GM18499 (cell line): ENCODE results near the gene GPI.
"Not testable (repeated sequence)": the region's sequence is repeated elsewhere in the genome, so short reads cannot be mapped to it uniquely, and the experiment has no call there.

Source experiments
- ATAC-seq: cut with Tn5 transposase; IDR thresholded peaks from one replicate; pipeline ENCODE4 v1.9.1; 2021; ENCODE audit warnings: moderate number of reproducible peaks; ENCODE audit not compliant: insufficient read depth, unreplicated experiment

The GPI gene

DNA sequence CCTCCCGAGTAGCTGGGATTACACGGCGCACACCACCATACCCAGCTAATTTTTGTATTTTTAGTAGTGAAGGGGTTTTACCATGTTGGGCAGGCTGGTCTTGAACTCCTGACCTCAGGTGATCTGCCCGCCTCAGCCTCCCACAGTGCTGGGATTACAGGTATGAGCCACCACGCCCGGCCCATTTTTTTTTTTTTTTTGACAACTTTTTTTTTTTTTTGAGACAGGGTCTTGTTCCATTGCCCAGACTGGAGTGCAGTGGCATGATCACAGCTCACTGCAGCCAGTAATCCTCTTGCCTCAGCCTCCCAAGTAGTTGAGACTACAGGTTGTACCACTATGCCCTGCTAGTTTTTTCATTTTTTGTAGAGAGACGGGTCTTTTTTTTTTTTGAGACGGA lies 35.8 kb downstream of the GPI start:
- not testable (repeated sequence) for ATAC-seq

DNA sequence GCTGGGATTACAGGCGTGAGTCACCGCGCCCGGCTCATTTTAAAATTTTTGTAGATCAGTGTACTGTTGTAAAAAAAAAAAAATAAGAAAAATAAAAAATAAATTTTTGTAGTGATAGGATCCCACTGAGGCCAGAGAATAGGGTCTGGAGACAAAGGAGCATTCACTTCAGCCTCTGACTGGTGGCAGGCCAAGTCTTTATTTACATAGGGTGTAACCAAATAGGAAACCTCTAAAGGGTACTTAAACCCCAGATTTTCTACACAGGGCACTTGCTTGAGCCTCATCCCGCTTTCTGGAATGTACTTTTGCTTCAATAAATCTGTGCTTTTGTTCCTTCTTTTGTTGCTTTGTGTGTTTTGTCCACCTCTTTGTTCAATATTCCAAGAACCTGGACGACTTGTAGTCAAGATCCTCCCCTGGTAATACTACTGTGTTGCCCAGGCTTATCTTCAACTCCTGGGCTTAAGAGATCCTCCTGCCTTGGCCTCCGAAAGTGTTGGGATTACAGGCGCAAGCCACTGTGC lies 37.1 kb downstream of the GPI start:
- ATAC-seq: no peak

DNA sequence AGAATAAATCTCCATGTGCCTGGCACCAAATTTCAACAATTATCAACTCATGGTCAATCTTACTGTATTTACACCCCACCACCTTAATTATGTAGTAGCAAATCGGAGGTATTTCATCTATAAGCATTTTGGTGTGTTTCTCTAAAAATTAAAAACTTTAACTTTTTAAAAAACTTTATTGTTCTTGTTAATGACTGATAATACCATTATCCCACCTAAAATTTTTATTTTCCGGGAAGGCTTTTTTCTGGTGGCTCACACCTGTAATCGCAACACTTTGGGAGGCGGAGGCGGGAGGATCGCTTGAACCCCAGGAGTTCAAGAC lies 38.8 kb downstream of the GPI start:
- no peak for ATAC-seq

DNA sequence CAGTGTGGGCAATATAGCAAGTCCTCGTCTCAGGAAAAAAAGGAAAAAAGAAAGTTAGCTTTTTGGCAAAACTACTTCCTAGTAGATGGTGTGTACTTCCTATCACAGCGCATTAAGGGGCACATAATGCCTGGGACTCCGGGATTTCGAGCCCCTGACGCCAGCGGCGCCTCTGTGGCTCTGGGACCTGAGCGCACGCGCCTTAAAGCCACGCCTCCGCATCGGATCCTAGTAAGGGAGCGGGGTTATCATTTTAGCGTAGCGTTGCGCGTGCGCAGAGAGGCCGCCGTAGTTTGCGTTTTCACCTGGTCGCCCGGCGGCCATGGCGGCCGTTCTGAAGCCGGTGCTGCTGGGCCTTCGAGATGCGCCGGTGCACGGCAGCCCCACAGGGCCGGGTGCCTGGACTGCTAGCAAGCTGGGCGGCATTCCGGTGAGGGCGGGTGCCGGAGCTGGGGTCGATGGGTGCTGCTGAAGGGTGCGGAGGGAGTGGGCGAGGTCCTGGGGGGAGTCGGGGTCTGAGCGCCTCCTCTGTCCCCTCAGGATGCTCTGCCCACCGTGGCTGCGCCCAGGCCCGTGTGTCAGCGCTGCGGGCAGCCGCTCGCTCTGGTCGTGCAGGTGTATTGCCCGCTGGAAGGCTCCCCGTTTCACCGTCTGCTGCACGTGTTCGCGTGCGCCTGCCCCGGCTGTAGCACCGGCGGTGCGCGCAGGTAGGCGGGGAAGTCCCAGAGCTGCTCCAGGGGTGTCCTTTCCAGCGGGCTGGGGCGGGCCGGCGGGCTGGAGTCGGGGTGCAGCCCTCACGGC lies 39.3 kb downstream of the GPI start, which contains the start of gene PDCD2L:
TSS of gene PDCD2L (plus strand) at position 291 of the 801 bp plus-strand sequence. CDS start at position 323, 32 bp downstream.
- peak; percentile 63 for ATAC-seq

DNA sequence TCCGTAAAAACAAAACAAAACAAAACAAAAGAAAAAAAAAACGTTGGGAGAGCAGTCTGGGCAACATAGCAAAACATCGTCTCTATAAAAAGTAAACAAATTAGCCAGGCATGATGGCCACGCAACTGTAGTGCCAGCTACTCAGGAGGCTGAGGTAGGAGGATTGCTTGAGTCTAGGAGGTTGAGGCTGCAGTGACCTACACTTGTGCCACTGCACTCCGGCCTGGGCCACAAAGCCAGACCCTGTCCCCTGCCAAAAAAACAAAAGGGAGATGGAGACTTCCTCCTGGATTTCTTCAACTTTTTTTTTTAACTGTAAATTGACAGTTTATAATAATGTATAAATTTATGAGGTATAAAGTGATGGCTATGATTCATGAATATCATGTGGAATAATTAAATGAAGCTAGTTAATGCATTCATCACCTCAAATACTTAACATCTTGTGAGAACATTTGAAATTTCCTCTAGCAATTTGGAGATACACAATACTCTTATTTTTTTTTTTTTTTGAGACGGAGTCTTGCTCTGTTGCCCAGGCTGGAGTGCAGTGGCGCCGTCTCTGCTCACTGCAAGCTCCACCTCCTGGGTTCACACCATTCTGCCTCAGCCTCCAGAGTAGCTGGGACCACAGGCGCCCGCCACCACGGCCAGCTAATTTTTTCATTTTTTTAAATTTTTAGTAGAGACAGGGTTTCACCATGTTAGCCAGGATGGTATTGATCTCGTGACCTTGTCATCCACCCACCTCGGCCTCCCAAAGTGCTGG lies 41.1 kb downstream of the GPI start:
- no peak for ATAC-seq

DNA sequence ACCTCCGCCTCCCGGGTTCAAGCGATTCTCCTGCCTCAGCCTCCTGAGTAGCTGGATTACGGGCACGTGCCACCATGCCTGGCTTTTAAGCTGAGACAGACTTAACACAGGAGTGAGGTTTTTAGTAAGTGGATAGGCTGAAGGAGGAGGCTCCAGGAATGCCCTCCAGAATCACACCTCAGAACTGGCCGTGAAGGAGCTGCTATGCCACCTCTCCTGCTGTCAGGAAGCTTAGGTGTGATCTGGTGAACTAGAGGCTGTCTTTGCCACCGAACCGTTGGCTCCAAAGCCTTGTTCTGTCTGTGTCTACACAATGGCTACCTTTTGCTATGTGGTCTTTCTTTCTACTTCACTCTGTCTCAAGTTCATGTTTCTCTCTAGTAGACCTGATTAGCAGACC lies 43.4 kb downstream of the GPI start:
- ATAC-seq: no peak

DNA sequence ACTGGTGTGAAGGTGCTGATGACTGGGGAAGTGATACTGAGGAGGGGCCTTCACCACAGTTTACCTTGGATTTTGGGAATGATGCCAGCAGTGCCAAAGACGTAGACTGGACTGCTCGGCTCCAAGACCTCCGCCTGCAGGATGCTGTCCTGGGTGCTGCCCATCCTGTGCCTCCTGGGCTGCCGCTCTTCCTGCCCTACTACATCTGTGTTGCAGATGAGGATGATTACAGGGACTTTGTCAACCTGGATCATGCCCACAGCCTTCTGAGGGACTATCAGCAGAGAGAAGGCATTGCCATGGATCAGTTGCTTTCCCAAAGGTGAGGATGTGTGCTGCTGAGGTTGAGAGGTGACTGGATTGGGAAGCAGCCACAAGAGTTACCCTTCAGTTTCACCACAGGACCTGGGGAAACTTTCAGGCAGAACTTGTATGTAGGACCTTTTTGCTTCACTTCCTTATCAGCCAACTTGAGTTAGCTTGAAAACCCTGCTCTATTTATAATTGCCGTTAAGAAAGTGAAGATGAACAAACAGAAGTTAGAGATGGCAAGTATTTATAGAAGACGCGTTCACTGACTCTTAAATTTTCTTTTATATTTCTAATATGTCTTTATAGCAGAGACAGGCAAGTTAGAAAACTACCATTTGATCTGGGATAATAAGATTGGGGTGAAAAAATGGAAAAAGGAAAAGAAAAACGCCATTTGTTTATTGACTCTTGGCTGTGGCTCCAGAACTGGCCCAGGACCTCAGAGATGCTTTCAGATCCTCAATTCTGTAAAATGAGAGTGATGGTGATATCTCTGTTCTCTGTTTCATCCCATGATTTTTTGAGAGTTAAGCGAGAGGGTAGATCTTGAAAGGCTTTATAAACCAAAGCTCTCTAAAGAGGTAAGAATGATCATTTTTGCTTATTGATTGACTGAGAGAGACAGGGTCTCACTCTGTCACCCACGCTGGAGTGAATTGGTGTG lies 44.5 kb downstream of the GPI start:
- no peak for ATAC-seq

DNA sequence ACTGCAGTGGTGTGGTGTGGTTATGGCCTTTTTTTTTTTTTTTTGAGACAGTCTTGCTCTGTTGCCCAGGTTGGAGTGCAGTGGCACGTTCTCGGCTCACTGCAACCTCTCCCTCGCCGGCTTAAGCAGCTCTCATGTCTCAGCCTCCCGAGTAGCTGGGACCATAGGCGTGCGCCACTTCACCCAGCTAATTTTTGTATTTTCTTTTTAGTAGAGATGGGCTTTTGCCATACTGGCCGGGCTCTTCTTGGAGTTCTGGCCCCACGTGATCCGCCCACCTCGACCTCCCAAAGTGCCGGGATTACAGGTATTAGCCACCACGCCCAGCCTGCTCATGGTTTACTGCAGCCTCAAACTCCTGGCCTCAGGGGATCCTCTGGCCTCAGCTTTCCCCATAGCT lies 46.2 kb downstream of the GPI start:
- no peak for ATAC-seq

DNA sequence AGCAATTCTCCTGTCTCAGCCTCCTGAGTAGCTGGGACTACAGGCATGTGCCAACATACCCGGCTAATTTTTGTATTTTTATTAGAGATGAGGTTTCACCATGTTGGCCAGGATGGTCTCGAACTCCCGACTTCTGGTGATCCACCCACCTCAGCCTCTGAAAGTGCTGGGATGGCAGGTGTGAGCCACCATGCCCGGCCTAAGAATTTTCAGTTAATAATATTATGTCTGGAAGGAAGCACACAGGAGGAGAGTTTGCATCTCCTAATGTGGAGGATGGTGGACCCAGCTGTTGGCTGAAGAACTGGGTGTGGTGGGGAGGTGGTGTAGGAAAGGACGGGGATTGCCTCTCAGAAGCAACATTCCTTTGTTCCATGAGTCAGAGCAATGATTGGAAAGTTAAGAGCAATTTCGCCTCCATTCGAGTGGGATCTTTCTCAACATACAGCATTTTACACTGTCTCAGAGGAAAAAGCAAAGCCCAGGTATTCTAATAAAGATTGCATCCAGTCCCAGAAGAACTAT lies 51.1 kb downstream of the GPI start:
- ATAC-seq: no peak

DNA sequence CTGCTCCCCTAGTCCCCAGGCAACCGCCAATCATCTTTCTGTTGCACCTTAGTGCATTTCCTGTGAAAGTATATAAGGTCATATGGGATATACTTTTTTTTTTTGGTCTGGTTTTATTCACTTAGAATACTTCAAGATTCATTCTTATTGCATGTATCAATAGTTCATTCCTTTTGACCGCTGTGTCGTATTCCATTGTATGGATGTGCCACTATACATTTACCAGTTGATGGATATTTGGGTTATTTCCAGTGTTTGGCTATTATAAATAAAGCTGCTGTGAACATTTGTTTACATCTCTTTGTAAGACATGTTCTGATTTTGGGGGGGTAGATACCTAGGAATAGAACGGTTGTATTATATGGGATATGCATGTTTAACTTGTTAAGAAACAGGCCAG lies 53.3 kb downstream of the GPI start:
- ATAC-seq: no peak

DNA sequence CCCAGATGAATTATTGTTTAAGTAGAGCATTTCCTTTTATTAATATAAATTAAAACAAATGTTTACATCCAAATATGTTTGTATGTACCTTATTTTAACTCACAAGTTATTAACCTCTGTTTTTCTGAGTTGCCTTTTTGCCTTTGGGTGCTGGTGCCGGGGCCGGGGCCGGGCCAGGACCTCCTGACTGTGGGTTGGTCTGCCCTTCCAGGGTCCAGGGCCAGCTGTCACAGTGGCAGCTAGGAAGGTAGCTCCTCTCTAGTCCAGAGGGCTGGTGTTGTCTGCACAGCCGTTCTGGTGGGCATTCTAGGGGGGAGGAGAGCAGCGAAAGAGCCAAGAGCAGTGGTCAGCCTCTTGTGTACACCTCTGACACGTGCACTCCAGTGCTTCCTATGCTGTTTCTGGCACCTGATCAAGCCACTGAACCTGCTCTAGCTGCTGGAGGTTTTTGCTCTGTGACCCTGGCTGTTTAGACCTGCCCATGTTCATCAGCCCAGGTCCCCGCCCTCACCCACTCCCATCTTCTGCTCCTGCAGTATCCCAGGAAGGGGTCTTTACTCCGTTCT lies 61.2 kb downstream of the GPI start:
- no peak for ATAC-seq

DNA sequence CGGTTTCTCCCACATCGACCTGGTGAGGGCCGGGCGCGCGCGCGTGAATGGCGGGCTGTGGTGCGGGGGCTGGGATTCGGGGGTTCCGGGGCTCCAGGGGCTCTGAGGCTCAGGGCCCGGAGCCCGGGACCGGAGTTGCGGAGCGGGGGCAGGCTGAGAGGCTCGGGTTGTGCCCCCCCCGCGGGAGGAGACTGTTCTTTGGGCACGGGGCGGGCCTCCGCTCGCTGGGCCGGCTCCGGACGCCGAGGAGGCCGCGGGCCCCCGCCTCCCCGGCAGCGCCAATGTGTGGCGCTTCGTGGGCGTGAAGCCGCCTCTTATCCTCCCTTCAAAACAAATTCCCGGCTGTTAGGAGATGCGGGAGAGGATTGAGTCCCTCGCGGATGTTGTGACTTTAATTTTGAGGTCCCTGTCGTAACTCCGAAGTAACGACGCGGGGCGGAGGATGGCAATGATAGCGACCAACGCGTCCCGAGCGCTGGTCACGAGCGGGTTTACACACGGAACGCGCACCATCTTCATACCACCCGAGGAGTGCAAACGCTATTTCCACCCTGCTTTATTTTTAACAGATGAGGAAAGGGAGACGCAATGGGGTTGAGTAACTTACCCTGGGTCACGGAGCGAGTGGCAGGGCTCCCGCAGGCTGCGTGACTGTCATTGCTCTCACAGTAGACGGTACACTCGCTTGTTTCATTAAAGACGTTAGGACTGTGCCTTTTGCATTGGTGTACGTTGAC lies 63.7 kb downstream of the GPI start:
- ATAC-seq: no peak

DNA sequence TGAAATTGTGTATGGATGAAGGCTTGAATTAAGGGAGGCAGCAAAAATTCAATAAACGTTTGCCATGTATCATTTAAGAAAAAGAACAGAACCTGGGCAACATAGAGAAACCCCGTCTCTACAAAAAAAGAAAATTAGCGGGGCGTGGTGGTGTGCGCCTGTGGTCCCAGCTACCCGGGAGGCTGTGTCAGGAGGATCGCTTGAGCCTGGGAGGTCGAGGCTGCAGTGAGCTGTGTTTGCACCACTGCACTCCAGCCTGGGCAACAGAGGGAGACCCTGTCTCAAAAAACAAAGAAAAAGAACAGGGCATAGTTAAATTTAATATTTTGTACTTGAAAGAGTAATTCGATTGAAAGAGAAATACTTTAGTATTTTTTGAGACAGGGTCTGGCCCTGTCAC lies 64.6 kb downstream of the GPI start:
- no peak for ATAC-seq

DNA sequence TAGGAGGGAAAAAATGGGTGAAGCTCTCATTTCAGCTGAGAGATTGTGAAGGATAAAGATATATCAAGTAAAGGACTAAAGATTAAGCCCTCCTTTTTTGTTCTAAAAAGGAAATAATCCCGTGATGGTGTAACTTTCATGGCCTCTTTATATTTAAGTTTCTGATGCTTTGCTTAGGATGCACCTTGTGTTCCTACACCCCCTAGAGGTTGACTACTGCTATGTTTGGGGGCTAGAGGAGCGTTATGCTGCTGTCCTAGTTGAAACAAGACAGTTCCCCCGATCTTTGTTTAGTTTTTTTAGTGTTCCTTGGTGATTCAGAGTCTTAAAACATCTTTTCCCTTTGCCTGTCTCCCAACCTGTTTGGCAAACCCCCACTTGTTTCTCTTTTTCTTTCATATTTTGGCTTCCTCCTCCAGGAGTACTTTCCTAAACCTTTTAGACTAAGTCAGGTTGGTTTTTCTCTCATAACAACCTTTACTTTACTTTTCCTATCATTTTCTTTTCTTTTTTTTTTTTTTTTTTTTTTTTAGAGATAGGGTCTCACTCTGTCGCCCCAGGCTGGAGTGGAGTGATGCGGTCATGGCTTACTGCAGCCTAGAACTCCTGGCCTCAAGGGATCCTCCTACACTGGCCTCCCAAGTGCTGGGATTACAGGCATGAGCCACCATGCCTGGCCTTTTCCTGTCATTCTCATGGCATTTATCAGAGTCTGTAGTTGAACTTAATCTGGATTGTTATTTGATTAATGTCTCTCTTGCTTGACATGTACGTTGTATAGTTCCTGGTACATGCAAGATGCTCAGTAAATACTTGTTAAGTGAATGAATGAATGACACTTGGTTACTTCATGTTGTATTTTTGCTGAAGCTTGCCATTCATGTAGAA lies 66.0 kb downstream of the GPI start:
- peak; percentile 48 for ATAC-seq

DNA sequence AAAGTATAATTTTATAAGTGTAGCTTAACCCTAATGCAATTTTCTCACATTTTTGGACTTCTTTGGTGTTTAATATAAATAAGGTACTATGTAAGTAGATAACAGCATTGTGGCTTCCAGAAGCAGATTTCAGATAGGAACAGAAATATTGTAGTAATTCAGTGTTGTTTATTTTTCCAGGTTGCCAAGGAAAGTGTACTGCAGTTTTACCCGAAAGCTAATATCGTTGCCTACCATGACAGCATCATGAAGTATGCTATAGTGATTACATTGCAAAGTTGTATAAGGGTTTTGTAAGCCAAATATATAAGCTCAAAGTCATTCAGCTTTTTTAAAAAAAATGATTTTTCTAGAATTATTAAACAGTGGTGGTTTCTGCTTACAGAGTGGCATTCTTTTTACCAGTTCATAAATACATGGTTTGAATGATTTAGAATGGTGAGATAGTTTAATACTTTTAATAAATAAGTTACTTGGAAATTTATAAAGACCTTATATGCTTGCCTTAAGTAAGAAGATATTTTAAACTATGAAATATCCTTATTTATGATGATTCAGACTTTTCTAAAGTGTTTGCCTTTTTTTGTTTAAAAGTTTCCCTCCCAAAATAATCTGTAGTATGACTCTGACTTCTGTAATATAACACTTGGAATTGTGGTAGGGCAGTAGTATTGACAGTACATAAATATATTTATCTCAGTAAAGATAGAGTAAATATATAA lies 66.8 kb downstream of the GPI start:
- ATAC-seq: no peak

DNA sequence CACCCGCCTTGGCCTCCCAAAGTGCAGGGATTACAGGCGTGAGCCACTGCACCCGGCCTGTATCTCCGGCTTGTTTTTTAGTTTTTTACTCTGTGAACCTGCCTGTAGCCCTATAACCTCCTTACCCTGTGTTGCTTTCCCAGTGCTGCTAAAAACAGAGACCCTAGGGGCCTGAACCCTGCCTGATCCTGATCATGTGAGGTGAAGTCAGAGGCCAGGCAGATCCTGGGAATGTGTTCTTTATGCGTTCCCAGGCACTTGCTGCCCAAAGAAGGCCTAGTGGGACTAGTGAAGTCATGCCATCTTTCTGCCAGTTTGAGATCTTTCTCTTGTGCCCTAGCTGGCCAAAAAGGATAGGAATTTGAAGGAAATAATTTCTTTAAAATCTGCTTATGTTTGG lies 67.8 kb downstream of the GPI start:
- ATAC-seq: no peak

DNA sequence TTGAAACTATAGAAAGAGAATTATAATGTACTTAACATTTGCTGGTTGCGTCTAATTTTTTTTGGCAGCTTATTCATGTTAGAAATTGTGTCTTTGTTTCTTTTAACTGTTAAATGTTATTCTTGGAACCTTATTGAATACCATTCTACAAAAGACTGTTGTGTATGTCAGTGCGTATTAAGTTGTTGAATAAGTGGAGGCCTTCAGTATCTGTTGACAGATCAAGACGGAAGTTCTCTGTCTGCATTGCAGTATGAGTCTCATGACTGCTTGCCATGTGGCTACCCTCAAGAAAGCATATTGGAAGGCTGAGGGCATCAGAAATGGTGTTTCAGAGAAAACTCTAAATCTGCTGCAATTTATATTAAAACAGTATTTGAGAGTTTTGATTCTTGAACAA lies 71.7 kb downstream of the GPI start:
- ATAC-seq: no peak

DNA sequence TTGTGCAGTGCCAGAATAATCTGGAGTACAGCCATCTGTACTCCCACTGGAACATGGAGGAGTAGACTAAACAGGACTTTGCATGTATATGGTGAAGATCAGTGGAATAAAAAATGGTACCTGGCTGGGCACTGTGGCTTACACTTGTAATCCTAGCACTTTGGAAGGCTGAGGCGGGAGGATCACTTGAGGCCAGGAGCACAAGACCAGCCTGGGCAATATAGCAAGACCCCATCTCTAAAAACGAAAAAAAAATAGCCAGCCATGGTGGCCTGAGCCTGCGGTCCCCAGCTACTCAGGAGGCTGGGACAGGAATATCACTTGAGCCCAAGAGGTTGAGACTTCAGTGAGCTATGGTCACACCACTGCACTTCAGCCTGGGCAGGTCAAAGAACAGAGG lies 83.2 kb downstream of the GPI start:
- ATAC-seq: no peak
